COLO829 (cell line): Measurements from ENCODE around the gene COQ4.

ENCODE experiments used
- DNase-seq: peaks from one replicate; pipeline ENCODE4 v3.0.0; 2012; ENCODE audit warnings: low spot score

COQ4 gene

DNA sequence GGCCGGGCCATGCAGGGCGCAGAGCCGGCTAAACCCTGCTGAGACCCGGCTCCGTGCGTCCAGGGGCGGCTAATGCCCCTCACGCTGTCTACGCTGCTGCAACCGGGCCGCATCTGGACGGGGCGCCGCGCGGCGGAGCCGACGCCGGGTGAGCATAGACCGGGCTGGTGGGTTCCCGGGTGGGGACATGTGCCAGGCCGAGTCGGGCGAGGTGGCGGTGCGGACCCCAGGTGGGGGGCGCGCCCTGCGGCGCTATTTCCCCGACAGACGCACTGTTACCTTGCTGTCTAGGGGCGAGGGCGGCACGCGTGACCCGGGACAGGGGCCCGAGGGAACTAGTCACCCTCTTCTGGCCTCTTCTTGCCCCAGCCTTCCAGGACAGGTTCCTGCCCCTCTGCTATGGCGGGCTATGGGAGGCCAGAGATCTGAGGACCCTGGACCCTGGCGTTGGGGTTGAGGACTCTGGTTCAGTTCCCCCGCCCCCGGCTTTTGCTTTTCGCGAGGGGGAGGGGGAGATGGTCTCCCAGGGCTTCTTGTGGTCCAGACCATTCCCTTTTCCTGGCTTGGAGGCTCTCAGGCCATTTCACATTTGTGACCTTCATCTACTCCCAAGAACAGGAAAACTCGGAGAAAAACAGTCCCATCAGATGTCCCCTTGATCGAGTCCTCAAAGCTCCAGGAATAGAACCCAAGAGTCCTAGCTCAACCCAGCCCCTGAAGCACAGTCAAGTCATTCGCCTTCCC, 18.2 kb downstream of the COQ4 start:
- DNase-seq, result no peak

GRCh38 chr9:128341435-128341849, 18.8 kb downstream of the COQ4 start:
- peak; percentile 85 for DNase-seq

DNA sequence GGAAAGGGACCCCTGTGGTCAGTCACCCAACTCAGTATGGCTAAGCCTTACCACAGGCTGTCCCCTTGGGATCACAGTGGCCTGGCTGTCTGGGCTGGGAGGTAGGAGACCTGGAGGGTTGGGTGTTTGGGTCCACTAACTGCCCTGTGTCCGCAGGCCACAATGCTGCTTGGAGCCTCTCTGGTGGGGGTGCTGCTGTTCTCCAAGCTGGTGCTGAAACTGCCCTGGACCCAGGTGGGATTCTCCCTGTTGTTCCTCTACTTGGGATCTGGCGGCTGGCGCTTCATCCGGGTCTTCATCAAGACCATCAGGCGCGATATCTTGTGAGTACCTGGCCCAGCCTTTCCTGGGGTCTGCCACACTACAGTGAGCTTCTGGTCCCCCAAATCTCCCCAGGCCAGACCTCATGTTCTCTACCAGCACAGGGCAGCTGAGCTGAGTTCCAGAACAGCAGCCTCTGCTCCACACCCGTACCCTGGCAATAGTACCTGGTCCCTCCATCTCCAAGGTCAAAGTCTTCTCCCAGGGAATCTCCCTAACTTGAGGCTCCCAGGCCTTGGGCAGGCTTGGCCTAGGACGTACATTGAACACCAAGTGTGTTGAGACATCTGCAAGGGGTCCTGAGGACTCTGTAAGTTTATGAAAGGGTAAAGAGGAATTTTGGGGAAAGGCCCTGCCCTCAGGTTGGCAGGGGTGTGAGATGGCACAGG, 20.5 kb downstream of the COQ4 start:
- DNase-seq, result no peak

DNA sequence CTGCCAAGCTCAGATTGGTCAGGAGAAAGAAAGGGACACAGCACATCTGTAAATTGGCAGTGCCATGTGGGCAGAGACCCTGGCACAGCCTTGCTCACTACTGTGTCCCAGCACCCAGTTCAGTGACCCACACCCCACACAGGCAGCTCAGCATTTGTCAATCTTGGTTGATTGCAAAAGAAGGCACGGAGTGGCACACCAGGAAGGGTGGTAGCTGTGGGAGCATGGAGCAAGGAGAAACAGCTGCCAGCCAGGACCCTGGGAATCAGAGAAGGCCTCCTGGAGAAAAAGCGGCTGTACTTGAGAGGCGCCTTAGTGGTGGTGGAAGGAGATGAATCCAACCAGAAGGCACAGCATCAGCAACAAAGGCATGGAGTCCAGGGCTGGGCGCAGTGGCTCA, 21.2 kb downstream of the COQ4 start:
- DNase-seq, result no peak

- no peak for DNase-seq
These were observed 22.4 kb downstream of the COQ4 start for GRCh38 chr9:128344931-128345605.

DNA sequence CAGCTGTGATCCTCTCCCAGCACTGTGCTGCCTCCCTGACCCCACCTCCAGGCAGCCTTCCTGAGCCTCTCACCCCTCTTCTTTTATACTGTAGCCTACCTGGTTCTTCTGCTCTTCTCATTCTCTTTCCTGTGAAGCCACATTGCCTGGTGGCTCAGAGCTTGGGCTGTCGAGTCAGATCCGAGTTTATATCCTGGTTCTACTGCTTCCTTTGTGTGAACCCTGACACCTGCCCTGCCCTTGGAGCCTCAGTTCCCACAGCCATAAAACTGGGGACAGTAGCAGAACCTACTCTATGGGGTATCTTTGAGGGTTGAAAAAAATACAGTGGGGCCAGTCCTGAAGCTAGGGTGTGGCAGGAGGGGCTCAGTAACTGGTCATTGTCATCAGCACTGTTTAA, 26.5 kb downstream of the COQ4 start:
- DNase-seq, result no peak

- DNase-seq, result no peak
These were observed 27.1 kb downstream of the COQ4 start for GRCh38 chr9:128349772-128350171.

- DNase-seq, result no peak
These were observed 32.8 kb downstream of the COQ4 start for GRCh38 chr9:128355451-128355850.

DNA sequence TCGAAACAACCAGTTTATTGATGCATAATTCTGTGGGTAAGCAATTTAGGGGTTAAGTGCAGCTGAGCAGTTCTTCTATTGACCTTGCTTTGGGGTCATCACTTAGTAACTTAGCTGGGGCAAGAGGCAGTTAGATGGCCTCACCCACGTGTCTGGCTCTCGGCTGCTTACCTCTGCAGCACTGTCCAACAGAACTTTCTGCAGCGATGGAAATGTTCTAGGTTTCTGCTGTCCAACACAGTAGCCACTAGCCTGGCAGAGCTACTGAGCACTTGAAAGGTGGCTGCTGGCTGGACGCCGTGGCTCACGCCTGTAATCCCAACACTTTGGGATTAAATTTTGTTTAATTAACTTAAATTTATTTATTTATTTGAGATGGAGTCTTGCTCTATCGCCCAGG, 35.5 kb downstream of the COQ4 start:
- DNase-seq, result no peak

GRCh38 chr9:128358861-128359260, 36.2 kb downstream of the COQ4 start:
- DNase-seq, result no peak

- DNase-seq, result no peak
These were observed 38.2 kb downstream of the COQ4 start for GRCh38 chr9:128360826-128361225.

- DNase-seq, result no peak
These were observed 38.8 kb downstream of the COQ4 start for GRCh38 chr9:128361296-128361985.

DNA sequence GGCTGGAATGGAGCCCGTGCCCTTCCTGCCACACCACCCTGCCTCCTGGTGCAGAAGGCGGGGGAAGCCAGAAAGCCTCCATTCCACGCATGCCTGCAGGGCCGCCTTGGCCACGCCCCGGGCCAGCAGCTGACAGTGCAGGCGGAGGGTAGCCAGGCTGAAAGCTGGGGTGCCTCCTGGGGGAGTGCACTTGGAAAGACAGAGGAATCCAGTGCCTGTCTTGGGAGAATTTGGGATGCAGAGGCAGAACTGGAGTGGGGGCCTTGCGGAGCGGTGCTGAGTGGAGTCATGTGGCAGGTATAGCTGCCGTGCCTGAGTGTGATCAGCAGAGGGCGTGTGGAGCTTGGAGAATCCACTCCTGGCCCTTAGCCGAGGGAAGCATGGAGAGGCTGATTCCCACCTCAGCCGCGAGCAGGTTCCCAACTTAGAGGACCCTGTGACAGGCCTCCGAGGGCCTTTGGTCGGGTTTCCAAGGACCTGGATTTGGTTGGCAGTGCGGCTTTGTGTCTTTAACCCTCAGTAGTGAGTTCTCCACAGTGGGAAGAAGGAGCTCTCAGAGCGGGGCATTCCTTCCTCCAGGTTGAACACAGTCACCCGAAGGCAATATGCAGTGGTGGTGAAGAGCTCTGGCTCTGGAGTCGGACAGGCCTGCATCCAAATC, 39.5 kb downstream of the COQ4 start:
- DNase-seq, result peak; percentile 92

DNA sequence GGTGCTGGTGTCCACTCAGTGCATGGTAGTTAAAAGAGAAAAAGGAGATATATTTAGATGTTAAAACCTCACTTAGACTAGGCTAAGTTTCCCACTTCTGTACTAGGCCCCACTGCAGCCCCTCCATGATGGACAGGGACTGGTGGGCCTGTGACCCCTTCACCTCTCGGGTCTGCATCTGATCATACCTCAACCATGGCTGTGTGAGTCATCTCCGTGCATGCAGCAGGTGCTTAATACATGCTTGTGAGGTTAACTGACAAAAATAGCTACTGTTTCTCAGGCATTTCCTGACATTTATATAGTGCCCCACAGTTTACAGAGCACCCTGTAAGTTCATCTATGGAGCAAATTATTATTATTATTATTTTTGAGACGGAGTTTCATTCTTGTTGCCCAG, 40.1 kb downstream of the COQ4 start:
- DNase-seq, result no peak

- no peak for DNase-seq
These were observed 42.9 kb downstream of the COQ4 start for GRCh38 chr9:128365525-128365924.

- no peak for DNase-seq
These were observed 46.5 kb downstream of the COQ4 start for GRCh38 chr9:128369024-128369706.

GRCh38 chr9:128370367-128370751, 47.7 kb downstream of the COQ4 start:
- no peak for DNase-seq

DNA sequence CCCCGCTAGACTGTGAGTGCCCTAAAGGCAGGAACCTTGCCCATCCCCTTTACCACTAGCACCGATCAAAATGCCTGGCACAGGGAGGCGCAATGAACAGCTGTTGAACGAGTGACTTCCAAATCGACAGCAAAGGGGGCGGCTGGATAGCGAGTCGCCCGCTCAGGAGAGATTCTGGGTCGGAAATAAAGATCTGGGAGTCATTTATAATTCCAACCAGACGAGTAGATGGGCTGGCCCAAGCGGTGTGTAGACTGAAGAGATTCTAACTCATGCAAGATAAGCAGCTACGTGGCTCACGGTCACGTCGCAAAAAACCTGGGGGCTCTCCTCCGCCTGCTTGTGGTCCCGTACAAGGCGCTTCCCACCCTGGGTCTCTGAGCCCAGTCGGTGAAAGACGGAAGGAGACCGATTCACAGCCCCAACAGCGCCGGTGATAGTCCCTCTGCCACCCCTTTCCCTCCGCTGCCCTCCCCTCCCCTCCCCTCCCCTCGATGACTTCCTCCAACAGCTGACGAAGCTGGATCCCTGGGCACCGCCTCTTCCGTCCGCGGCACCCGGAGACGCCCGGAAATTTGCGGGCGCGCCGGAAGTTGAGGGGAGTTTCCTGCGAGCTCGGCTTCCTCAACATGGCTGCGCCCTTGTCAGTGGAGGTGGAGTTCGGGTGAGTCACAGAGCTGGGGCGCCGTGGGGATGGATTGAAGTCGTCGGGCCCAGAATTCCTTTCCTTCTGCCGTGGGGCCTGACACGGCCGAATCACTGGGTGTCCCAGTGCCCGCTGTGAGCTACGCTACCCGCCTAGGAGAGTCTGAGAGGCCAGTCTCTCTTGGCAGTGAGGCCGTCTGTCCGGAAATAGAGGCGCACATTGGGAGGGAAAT, 48.4 kb downstream of the COQ4 start, which contains the start of gene URM1:
TSS of gene URM1 (plus strand) at position 623 of the 878 bp plus-strand sequence. CDS start at position 630, 7 bp downstream.
- peak; percentile 99 for DNase-seq

- peak; percentile 22 for DNase-seq
These were observed 49.0 kb downstream of the COQ4 start for GRCh38 chr9:128371630-128372117.

DNA sequence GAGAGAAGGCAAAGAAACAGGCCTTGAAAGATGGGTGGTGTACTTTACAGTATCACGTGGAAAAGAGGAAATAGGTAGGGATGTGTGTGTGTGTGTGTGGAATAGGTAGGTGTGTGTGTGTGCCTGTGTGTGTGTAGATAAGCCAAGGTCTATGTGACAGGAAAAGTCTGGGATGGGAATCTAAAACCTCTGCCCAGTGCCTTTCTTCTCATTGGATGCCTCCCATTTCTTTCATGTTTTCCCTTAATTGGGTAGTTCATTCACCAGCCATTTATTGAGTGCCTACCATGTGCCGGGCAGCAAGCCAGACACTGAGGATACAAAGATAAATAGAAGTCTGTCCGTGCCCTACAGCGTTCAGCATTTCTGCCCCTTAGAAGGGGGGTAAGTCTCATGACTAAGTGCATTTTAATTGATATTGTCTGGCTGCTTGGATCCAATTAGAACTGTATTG, 49.6 kb downstream of the COQ4 start:
- peak; percentile 90 for DNase-seq
